ENCODE results near the gene PRPF19.
A peak's percentile ranks its signal among the peaks of the same experiment; 100 is the strongest.

The PRPF19 gene

DNA sequence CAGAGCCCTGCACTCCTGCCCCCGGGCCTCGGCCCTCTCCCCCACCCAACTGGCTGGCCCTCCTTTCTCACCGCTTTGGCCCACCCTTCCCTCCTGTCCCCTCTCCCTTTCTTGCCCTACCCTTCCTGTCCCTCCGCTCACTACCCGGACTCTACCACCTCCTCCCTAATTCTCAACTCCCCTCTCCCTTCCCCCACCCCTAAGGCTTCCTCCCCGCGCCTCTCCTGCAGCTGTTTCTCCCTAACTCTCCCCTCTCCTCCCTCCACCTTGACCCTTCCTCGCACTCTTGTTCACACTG is 45.2 kb upstream of the PRPF19 start:
- peak overlapping the region; percentile 57 for H3K4me3 ChIP-seq (ENCODE audit: low read depth, low read length)

GRCh38 chr11:60950933-60951605 is 44.7 kb upstream of the PRPF19 start:
- no peak for TF ChIP-seq CTCF (conservative IDR thresholded peaks at IDR 0.05; ENCODE audit: low read depth, low read length)
- peak overlapping the region; percentile 57 for H3K4me3 ChIP-seq (ENCODE audit: low read depth, low read length)
- DNase-seq (ENCODE audit: low read depth): peak; percentile 17

More for the DNA sequence above, 45.2 kb upstream of the PRPF19 start:
- no peak for DNase-seq (ENCODE audit: low read depth)
- TF ChIP-seq CTCF (conservative IDR thresholded peaks at IDR 0.05; ENCODE audit: low read depth, low read length): no peak

DNA sequence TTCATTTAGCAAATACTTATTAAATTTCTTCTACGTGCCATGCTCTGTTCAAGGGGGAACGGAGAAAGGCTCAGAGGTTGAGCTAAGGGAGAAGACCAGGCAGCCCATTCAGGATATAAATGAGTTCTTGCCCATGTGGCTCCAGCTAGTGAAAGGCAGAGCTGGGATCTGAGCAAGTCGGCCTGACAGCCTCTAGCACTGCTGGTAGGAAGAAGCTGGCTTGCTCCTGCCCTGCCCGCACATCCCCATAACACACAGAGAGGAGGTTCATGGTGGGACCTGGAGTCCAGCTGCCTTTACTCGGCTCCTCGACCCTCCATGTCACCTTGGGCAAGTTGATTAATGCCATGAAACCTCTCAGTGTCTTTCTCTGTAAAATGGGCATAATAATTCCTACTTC is 43.6 kb upstream of the PRPF19 start:
- DNase-seq (ENCODE audit: low read depth): no peak
- H3K4me3 ChIP-seq (ENCODE audit: low read depth, low read length): no peak overlapping the region
- TF ChIP-seq CTCF (conservative IDR thresholded peaks at IDR 0.05; ENCODE audit: low read depth, low read length): no peak

GRCh38 chr11:60948250-60948649 is 41.9 kb upstream of the PRPF19 start:
- H3K4me3 ChIP-seq (ENCODE audit: low read depth, low read length): no peak overlapping the region
- DNase-seq (ENCODE audit: low read depth): no peak
- TF ChIP-seq CTCF (conservative IDR thresholded peaks at IDR 0.05; ENCODE audit: low read depth, low read length): no peak

- H3K4me3 ChIP-seq (ENCODE audit: low read depth, low read length): no peak overlapping the region
- no peak for TF ChIP-seq CTCF (conservative IDR thresholded peaks at IDR 0.05; ENCODE audit: low read depth, low read length)
- DNase-seq (ENCODE audit: low read depth): no peak
Observed at GRCh38 chr11:60947700-60948099, 41.3 kb upstream of the PRPF19 start.

- no peak for TF ChIP-seq CTCF (conservative IDR thresholded peaks at IDR 0.05; ENCODE audit: low read depth, low read length)
- H3K4me3 ChIP-seq (ENCODE audit: low read depth, low read length): no peak overlapping the region
- no peak for DNase-seq (ENCODE audit: low read depth)
Observed at GRCh38 chr11:60946601-60947264, 40.3 kb upstream of the PRPF19 start.

DNA sequence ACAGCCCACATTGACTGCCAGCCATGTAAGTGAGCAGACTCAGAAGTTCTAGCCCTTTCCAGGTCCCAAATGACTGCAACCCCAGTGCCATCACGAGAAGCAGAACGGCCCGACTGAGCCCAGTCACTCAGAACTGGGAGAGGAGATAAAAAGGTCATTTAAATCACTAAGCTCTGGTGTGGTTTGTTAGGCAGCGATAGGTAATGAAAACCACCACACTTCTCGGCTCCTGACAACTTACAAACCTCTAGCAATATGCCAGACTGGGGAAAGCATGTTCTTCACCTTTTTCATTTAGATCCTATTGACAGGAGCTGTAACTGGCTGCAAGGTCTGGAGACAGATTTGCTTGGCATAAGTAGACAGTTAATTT is 38.9 kb upstream of the PRPF19 start:
- no peak overlapping the region for H3K4me3 ChIP-seq (ENCODE audit: low read depth, low read length)
- DNase-seq (ENCODE audit: low read depth): no peak
- no peak for TF ChIP-seq CTCF (conservative IDR thresholded peaks at IDR 0.05; ENCODE audit: low read depth, low read length)

Measured in choroid plexus epithelial cell (primary cell).